HG03558 (cell line): ENCODE measurements around the gene ATG7.

Experiments
- ATAC-seq: cut with Tn5 transposase; IDR thresholded peaks from one replicate; pipeline ENCODE4 v1.9.1; 2021; ENCODE audit warnings: moderate number of reproducible peaks; ENCODE audit not compliant: unreplicated experiment; ENCODE audit errors: extremely low read depth

The ATG7 gene

DNA sequence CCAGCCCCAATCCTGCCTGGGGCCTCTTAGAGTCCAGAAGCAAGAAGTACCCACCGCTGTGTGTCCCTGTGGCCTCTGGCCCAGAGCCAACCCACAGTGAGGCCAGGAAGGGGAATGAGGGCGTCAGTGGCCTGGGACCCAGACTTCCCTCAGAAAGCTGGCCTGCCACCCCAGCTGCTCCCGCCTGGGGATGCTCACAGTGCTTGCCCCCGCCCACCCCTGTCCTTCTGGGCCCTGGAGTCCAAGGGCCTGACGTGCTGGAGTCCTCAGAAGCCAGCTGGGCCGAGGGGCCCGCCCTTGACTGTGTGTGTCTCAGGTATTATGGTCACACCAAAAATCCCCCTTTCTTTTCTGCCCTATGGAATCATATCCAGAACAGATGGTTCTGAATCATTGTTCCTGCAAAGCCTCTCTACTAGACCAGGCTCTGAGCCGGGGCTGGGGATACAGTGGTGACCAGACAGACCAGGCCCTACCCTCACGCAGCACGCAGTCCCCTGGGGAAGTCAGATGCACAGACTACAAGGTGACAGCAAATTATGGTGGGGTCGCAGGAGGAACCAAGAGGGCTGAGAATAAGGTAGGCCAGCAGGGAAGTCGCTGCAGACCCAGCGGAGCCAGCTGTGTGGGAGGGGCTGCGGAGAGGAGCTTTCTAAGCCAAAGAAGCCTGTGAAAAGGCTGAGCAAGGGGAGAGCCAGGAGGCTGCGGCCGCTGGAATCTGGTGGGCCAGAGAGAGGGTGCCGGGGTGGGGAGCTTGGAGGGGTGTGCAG is 272.4 kb downstream of the ATG7 start:
- ATAC-seq = no peak

DNA sequence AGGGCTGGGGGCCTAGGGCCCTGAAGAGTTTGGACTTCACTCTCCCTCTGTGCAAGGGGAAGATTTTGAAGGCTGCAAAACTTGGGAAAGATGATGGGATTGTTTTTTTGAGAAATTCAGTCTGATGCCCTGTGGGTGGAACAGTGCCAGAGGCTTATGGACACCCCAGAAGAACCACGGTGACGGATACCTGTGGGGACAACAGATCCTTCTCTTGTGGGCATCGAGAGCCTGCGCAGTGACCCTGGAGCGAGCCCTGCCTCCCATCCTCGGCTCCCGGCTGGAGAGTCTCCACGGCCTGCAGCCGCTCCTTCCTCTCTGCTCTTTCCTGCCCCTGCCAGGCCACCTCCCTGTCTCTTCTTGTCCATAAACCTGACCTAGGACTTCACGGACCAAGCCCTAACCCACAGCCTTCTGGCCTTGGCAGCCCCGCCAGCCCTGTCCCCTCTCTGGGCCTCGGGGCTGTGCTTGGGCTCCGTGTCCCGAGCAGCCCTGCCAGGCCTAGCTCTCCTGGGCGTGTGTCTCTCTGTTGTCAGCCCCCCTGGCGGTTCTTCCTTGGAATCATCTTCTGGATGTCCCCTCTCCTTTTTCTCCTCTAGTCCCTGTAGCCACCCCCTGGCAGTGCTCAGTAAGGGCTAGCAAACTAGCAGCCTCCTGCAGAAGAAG is 273.1 kb downstream of the ATG7 start:
- no peak for ATAC-seq

DNA sequence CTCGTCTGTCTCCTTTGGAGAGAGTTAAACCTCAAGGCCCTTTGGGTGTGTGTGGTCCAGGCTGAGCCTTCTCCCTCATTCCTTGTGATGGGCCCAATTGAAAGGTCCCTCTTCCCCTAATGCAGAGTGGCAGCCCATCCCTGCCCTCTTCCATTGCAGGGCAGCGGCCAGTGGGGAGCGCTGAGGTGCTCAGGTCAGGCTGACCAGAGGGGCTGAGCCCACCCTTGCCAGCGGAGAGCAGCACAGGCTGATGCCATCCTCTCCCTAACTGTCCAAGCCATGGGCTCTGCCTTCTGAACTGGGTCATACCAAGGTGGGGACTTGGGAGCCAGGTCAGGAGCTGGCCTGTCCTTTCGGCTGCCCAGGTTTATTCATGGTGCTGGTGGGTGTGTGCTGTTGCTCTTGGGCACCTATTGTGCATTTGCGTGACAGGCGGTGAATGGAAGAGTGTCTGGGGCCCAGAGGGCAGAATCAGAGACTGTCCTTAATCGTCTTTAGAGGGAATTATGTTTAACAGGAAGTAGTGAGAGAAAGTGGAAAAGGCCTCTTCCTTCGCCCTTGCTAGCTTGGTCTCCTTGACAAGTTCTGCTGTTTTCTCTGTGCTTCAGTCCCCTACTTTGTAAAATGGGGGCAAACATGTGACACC is 274.6 kb downstream of the ATG7 start:
- ATAC-seq = no peak

DNA sequence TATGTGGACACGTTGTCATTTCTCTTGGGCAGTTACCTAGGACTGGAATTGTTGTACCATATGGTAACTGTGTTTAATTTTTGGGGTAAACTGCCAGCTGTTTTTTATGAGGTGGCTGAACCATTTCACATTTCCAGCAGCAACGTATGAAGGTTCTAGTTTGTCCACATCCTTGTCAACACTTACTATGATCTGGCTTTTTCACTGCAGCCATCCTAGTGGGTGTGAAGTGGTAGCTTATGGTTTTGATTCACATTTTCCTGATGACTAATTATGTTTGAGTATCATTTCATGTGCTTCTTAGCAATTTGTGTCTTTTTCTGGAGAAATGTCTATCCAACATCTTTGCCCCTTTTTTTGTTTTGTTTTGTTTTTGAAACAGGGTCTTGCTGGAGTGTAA is 275.3 kb downstream of the ATG7 start:
- no peak for ATAC-seq

DNA sequence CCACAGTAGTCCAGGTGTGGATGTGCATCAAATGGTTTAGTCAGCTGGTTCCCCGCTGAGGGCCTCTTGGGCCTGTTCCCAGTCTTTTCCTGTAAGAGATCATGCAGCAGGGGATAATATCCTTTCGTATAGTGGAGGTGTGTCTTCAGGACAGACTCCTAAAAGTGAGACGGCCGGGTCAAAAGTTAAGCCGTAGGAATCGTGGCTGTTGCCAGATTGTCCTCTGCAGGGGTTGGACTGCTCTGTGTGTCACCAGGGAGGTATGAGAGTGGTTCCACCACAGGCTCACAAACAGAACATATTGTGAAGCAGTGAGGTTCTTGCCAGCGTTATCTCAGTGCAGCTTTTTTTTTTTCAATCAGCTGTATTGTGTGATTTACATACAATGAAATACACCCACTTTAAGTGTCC is 276.5 kb downstream of the ATG7 start:
- ATAC-seq = no peak

DNA sequence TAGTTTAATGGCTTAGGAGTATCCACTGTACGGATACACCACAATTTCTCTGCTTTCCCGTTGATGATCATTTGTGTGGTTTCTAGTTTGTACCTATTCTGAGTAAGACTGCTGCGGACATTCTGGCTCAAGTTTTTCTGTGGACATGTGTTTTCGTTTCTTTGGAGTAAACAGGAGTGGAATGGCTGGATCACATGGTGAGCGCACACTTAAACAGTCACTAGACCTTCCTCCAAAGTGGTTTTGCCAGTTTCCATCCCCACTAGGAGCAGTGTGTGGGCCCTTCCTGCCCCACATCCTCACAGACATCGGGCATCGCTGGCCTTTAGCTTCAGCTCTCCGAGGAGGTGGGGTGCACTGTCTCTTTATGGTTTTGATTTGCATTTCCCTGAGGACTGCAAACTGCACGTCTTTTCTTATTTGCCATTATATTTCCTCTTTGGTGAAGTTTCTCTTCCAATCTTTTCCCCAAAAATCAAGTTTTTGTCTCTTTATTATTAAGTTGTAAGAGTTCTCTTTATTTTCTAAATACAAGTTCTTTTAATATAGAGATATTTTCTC is 277.5 kb downstream of the ATG7 start:
- ATAC-seq = no peak

DNA sequence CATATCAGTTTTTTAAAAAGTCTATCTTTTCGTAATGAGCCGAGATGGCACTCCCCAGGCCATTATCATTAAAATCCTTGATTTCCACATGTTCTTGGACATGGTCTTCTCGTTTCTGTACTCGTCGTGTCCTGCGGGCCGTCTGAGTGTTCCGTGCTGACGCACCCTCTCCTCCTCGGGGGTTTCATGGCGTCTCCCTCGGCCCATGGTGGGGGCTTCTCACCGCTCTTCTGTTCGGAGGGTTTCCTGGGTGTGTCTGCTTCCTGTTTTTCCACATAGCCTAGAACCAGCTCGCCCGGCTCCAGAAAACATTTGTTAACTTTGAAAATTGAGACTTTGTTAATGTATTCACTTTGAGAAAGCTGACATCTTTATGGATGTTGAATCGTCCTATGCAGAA is 278.8 kb downstream of the ATG7 start:
- no peak for ATAC-seq

DNA sequence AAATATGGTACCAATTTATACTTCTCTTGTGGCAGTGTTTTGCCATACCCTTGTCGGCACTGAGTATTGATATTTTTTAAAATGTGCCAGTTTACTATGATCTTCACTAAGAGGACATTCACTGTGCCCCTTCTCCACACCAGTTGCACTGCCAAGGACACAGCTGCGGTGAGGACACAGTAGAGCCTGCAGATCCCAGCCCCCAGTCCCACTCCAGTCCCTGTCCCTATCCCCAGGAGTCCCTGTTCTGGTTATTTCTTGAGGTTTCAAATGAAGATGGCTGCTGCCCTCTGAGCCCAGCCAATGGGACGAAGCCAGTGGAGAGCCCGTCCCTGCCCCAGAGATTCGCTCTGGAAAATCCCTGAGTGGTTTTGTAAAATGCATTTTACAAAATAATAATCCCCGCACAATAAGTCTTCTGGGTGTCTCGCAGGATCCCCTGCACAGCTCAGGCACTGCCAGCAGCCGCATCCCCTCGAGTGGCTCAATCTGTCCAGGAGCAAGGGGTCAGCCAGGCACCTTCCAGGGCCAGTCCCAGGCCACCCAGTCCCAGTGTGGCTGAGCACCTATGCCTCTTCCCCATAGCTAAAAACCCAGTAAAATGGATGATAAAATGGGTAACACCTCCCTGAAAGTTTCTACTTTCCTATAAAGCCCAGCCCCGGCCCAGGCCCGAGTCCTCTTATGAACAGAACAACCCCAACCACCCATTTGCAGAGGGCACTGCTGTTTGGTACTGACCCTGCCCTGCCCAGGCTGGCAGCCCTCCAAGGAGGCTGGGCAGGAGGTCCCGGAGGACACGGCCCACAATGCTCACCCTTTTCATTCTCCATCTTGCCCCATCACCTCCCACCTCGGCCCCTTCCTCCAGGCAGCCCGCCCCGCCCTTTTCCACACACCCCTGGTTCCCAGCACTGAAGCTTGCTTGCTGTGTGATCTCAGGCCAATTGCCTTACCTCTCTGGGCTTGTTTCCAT is 280.4 kb downstream of the ATG7 start:
- no peak for ATAC-seq

DNA sequence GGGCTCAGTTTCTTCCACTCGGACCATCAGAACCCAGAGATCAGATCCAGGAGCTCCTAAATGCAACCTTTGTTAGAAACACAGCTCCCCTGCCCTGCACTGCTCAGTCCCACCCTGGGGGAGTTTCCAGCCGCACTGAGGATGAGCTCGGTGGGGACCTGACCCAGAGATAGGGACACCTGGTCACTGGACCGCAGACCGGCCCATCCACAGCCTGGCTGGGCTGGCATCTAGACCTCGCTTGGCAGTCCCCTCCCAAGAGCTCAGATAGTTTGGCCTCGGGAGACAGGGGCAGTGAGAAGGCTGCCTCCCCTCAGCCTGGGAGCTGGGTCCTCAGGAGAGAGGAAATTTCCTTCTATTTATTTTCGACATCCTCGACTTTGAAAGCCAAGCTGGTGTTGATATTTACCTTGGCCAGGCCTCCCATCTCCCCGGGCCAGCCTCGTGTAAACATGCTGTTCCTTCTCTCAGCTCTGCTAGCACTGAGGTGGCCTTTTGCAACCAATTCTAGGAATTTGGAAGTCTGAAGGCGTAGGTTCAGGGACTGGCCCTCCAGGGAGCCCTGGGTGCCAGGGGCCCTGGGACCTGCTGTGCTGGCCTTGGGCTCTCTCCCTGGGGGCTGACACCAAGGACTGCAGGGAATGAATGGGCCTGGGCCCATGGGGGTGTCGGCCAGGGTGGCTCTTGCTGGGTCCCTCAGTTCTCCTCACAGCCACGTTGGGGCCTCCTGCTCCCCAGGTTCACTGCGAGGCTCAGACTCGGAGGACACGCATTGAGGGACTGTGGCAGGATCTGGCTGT is 281.4 kb downstream of the ATG7 start:
- ATAC-seq = no peak

DNA sequence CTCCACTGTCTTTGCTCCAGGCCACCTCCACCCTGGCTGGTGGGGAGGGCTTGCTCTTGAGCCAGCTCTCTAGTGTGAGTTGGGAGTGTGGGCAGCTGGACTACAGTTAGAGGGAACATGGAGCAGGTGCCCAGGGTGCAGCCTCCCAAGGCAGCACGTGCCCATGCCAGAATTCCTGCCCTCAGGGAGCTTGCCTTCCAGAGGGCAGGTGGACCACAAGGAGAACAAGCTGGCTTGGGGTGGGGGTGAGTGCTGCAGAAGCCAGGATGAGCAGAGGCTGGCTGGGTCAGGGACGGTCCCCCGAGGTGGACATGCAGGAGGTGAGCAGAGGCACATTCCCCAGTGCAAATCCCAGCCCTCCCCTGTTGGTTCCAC is 282.0 kb downstream of the ATG7 start:
- no peak for ATAC-seq

DNA sequence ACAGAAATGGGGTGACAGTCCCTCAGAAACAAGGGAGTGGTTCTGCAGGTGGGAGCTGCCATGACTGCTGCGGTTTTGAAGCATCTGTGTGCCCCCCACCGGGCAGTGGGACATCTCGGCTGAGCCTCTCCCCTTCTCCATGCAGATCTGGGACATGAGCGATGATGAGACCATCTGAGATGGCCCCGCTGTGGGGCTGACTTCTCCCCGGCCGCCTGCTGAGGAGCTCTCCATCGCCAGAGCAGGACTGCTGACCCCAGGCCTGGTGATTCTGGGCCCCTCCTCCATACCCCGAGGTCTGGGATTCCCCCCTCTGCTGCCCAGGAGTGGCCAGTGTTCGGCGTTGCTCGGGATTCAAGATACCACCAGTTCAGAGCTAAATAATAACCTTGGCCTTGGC is 282.5 kb downstream of the ATG7 start:
- ATAC-seq = no peak

DNA sequence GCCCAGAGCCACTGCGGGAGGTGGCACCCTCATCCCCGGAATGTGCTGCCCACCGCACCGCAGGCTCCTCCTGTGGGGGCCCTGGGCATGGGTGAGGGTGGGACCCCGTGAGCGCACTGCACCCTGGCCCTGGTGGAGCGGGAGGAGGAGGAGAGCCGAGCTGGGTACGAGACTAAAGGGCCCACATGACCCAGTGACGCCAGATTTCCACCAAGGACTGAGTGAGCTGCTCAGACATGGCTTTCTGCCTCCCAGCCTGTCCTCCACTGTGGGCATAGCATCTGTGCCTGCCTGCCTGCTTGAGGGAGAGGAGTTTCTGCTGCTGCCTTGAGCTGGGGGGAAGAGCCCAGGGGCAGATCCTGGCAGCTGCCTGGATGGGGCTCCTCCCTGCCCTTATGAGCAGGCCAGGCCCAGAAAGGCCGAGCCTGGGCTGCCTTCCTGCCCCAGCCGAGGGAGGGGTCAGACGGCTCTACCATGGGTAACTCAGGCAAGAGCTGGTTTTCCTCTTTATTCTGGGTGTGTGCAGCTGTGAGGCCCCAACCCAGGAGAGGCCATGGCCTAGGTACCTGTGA is 283.1 kb downstream of the ATG7 start:
- no peak for ATAC-seq

DNA sequence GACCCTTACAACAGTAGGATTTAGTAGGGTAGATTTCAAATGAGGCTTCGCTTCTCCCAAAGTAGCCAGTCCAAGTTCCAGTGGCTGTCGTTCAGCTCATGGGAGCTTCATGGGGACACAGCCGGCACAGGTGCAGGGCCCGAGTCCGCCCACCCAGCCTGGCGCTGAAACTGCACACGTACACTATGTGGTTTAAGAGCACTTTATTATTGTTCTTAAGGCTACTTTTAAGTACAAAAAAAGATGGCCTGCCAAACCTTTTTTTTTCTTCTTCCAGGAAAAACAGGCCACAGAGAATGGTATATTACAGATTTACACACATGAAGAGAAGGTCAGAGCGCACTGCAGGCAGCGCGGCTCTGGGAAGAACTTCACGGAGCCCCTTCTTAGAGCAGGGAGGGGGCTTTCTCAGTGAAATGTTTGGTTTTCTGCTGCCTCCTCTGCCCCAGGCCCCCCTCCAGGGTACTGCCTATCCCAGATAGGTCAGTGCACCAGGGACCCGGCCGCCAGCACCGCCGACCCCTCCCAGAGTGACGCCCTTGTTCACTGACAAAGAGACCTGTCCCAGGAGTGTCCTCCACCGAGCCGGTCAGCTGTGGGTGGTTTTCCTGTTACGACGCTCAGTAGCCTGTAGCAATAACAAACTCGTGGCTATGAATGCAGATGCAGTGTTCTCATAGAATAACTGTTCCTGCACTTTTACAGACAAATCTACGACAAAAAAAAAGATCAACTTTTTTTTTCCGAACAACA is 283.9 kb downstream of the ATG7 start:
- ATAC-seq = no peak

DNA sequence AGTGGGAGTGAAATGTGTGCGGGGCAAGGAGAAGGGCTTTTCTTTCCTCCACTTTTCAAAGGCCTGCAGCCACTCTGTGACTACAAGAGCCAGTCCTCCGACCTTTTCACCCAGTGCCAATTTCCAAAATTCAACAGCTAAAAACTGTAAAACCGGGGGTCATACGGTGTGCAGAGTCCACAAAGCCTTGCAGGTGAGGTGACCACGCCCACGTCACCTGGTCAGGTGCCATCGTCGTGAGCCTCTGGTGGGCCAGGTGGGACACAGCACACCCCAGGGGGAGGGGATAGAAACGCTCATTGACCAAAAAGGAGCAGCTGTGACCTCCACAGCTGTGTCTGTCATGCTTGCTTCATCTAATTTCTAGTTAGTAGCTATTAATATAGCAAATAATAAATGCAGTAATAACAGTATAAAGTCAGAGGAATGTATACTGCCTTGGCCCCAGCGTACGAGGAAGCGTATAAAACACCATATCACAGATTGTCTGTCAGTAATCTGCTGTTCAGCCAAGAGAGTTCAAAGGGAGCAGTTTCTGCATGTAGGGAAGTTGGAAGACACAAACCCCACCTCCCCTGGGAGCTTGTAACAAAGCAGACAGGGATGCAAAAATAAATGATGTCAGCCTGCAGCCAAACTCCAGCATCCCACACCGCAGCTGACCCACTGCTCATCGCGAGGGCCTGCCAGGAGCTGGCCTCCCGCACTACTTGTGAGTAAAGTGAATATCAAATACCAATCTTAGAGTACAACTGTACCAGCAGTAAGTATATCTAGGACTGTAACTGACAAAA is 284.9 kb downstream of the ATG7 start:
- ATAC-seq = no peak

DNA sequence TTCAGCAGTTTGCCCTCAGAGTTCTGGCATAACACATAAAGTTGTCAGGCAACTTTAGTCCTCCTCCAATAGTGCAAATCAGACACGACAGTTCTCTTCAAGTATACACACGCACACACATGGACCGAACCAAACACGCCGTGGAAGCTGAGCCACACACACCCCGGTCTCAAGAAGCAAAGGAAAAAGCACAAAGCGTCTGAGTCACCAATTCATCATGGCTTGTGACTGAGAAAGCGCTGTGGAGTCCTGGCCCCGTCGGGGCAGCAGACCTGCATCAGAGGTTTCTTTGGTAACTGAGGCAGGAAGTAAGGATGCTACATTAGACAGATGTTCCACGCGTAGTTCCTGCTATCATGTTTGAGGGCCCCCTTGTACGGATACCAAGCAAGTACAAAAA is 285.8 kb downstream of the ATG7 start:
- no peak for ATAC-seq

DNA sequence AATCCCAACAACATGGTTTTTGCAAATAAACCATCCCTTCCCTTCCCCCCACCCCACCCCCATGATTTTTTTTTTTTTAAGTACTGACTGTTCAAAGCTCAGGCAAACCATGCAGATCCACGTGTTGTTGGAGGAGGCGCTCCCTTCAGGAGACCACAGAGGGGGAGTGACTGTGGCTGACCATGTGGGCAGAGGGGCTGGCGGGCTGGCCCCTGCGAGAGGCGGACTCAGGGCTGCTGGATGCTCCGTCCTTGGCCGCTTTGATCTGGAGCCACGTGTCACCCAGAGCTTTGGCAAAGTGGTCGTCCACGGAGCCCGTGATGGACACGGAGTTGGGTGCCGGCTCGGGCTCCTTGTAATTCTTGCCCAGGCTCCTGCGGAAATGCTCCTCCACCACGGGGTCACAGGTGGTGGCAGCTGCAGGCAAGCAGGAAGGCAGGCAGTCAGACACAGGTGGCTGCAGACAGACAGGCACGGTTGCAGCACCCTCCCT is 286.3 kb downstream of the ATG7 start:
- no peak for ATAC-seq
